GM19043 (cell line): Measurements from ENCODE around the gene ARL4C.
"Not testable (repeated sequence)": the region's sequence is repeated elsewhere in the genome, so short reads cannot be mapped to it uniquely, and the experiment has no call there.

Source experiments
- ATAC-seq: cut with Tn5 transposase; IDR thresholded peaks from one replicate; pipeline ENCODE4 v1.9.1; 2021; ENCODE audit warnings: low read depth; ENCODE audit not compliant: unreplicated experiment

The ARL4C gene

DNA sequence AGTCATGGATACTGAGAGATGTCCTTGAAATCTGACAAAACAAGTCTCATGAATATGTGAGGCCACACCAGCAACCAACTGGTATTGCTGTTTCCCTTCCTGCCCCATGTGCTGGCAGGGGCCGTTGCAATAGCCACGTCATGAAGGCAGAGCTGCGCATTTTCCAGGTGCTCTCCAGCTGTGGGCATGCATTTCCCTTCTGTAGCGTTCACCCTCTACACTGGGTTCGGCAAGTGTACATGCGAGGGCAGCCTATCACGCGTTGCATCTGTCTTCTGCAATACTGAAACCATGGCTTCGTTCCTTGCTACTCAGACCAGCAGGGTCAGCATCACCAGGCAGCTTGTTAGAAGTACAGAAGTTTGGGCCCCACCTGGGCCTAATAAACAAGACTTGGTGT, 17.4 kb downstream of the ARL4C start:
- no peak for ATAC-seq

DNA sequence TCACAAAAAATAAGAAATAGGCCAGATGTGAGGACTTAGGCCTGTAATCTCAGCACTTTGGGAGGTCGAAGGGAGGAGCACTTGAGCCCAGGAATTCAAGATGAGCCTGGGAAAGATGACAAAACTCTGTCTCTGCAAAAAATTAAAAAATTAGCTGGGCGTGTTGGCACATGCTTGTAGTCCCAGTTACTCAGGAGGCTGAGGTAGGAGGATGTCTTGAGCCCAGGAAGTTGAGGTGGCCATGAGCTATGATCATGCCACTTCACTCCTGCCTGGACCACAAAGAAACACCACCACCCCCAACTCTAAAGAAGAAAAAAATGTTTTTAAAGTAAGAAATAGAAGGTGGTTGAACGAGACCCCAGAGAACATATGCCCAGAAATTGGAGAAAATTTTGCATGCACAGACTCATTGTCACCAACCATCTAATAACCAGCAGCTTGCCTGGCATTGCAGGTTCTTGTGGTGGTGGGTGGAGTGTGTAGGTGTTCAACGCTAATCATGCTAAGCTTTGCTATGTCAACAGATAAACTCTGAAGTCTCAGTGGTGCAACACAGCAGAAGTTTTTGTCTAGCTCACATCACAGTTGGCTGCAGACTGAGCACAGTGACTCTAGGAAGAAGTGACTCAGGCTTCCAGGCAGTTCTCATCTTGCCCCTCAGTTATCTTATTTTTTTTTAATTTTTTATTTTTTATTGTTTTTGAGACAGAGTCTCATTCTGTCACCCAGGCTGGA, 18.6 kb downstream of the ARL4C start:
- ATAC-seq = no peak

DNA sequence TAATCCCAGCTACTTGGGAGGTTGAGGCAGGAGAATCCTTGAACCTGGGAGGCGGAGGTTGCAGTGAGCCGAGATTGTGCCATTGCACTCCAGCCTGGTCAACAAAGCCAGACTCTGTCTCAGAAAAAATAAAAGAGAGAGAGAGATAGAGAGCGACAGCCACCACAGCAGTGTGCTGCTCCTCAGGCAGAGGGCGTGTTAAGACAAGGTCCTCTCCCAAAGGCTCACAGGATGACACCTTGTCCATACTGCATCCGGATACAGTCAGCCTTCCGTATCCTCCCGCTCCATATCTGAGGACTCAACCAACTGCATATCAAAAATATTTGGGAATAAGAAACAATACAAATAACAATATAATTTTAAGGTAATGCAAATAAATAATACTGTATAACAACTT, 20.1 kb downstream of the ARL4C start:
- ATAC-seq = no peak

DNA sequence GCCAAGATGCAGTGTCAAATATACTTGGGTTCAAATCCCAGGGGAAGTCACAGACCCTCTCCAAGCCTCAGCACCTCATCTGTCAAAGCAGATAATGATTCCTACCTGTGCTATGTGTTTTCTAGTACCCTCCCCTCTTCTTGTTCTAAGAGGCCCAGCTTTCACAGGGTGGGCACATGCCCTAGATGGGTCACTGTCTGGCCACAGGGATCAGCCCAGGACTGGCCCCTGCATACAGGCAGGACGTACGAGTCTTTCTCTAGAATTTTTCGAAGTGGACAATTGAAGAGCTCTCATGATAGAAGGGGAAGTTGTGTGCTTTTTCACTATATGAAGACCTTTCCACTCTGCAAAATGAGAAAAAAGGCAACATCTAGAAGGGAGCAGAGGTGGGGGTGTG, 22.2 kb downstream of the ARL4C start:
- ATAC-seq = no peak

DNA sequence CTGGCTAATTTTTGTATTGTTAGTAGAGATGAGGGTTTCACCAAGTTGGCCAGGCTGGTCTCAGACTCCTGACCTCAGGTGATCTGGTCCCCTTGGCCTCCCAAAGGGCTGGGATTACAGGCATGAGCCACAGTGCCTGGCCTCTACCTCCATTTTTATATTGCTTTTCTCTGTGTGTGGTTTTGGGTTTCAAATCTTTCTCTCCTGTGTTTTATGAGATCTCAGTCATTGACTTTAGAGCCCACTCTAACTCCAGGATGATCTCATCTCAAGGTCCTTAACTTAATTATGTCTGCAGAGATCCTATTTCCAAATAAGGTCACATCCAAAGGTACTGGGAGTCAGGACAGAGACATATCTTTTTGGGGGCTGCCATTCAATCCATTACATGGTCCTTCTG, 24.7 kb downstream of the ARL4C start:
- ATAC-seq = no peak

DNA sequence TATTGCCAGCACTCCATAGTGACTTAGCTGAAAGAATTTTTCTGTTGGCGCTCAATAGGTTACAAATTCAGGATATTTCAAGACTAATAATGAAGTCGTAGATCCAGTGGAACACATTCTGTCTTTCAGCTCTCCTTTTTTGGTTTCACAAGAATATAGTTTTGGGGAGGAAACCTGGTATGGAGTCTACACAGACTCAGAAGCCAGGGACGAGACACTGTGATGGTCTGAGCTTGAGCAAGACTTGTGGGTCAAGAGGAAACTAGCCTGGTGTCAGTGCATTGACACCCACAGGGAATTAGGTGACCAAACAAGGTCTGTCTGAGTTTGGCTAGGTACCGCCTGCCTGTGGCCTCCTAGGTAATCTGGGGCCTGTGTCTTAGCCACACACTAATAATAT, 26.9 kb downstream of the ARL4C start:
- ATAC-seq = no peak

DNA sequence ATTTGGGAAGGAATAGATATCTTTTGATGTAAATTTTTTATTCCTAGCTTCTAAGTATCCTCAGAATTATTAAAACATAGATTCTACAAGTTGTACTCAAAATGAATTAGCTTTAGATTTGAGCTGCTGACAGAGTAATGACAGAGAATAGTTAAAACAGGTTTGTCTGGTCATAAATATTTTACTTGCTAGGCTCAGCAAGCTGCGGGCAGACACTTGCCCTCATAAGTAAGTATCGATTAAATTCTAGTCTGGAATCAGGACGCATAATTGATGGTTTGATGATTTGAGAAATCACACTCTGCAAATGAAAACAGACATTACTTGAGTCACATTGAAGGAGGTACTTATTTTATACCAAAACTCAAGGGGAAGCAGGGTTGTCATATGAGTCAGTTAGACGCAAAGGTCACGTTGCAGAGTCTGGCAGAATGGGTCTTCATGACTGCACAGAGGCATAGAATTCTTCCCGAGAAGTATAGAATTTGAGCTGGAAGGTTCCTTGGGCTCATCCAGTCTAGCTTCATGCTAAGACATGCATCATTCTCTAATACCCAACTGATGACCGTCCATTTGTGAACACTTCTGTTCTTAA, 27.5 kb downstream of the ARL4C start:
- ATAC-seq = no peak

DNA sequence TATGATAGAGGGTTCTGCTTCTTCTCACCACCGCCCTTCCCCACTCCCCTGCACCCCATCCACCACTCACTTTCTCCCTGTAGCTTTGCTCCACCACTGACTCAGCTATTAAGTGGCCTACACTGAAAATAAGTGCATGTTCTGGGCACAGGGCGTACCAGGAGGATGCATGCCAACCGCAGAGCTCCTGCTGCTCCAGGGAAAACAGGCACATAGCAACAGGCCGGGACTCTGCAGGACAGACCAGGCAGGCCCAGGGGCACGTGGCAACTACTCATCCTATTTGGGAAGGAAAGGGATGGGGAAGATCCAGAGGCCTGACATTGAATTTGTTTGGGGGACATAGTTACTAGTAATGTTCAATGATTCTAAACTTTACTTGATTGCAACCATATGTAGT, 28.4 kb downstream of the ARL4C start:
- no peak for ATAC-seq

DNA sequence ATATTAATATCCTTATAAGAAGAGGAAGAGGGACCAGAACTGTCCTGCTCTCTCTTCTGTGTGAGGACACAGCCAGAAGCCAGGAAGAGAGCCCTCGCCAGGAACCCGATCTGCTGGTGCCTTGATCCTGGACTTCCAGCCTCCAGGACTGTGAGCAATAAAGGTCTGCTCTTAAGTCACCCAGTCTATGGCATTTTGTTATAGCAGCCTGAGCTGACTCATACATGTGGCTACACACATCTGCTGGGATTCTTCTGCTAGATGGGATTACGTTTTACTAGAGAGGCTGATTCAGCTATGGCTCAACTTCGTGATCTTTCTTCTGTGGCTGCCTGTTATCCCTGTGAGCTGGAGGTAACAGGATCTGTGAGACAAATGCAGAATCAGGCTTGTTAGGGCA, 29.6 kb downstream of the ARL4C start:
- ATAC-seq = no peak

DNA sequence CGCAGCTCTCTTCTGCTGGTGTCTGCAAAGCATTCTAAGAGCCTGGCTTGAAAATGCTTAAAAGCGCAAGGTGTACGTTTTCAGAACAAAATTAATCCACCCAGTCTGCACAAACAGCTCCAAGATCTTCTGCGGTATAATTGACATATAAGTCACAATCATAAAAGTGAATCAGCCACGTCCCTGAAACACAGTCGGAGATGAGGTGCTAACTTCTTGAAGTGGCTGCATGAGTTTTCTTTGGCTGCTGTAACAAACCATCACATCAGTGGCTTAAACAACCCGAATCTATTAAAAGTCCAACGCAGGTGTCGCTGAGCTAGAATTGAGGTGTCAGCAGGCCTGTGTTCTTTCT, 32.6 kb downstream of the ARL4C start:
- ATAC-seq = no peak

DNA sequence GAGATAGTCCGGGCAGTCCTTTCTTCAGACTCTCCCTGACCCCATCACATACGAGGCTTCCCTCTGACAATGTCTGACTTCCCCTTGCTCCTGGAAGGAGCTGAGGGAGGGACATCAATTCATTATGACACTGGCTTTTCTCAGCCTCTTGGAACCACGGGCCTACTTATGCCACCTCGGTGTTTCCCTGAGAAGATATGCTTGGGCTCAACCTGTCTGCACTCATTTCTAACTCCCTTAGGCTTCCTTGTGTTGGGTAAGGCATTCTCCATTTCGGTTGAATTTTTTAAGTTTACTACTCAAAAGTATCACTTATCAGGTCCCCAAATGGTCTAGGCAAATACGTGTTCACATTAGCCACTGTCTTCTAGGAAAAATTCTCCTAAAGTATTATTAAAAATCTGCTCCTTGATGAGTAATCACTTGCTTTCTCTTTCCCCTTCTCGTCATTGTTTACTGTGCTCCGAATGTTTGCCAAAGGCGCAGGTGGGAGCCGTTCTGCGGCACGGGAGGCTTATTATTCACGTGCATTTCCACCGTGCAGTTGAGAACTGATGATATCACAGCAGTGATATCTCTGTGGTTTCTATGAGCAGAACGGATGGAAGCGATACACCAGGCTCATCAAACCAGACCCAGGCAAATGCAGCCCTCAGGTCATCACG, 33.1 kb downstream of the ARL4C start:
- ATAC-seq = no peak

DNA sequence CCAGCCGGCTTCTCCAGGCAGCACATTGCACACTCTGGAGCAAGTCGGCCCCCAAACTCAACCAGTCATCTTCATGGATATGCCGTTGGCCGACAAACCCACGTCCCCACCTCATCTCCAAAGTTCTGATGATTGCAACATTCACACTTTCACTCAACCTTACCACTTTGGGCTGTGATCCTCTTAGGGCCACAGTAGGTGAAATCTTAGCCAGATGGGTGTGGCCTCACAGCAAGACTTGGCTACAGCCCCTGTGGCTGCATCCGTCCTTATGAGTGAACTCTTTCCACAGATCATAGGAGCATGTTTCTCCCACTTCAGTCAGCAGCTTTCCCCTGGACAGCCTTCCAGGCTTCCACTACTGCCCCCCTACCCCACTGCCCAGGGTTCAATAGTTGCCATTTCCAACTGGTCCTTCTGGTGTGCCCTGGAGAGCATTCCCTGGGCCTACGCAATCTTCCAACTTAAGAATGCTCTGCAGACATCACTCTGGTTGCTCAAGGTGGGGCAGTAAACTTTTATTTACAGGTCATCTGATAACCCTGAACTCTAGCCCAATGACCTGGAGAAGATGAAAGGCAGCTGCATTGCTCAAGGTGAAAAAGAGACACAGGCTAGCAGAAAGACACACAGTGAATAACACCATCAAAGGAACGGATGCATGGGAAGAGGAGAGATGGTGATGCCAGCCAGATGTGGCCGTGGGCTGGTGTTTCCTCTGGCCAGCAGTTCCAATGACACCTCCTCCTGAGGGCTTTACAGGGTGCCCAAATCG, 34.5 kb downstream of the ARL4C start:
- ATAC-seq = no peak

DNA sequence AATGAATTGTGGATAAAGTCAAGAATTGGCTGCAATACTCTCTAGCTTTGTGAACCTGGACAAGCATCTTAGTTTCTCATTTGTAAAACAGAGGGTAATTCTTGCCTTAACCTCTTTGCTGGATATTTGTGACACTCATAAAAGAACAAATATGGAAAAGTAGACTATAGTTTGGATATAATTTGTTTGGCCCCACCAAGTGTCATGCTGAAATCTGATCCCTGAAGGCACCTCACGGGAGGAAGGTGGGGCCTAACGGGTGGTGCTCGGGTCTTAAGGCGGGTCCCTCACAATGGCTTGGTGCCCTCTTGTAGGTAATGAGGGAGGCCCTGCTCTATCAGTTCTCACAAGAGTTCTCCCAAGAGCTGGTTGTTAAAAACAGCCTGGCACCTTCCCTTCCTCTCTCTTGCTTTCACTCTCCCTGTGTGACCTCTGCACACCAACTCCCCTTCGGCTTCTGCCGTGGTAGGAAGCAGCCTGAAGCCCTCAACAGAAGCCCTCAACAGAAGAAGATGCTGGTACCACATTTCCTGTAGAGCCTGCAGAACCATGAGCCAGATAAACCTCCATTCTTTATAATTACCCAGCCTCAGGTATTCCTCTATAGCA, 37.4 kb downstream of the ARL4C start:
- no peak for ATAC-seq

DNA sequence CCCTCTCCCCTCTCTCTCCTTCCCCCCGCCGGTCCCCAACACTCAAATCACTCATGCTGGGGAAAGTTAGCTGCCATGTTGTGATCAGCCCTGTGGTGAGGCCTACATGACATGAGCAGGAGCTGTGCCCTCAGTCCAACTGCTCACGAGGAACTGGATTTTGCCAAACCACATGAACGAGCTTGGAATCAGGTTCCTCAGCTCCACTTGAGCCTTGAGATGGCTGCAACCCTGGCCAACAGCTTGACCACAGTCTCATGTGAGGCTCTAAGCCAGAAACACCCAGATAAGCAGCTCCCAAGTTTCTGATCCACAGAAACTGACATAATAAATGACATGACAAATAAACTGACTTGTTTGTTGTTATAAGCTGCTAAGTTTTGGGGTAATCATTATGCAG, 38.4 kb downstream of the ARL4C start:
- ATAC-seq = no peak

DNA sequence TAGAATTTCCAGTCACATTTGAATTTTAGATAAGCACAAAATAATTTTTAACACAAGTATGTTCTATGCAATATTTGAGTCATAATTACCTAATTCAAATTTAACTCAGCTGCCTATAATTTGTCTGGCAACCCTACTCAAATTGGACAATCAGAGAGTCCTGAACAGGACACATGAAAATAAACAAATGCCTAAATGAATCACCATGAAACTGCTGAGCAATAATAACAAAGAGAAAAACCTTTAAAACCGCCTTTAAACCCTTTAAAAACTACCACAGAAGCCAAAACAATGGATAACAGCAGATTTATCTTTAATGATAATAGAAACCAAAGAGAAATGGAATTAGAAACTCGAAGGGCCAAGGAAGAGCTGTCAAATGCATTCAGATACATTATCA, 39.5 kb downstream of the ARL4C start:
- ATAC-seq = no peak

DNA sequence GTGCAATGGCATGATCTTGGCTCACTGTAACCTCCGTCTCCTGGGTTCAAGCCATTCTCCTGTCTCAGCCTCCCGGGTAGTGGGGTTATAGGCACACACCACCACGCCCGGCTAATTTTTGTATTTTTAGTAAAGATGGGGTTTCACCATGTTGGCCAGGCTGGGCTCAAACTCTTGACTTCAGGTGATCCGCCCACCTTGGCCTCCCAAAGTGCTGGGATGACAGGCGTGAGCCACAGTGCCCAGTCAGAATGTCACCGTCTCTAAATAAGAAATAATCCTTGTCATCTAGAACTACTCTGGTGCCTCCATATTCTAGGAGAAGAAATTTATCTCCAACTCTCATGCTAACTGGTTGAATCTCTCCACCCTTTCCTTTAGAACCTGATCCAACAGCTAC, 41.6 kb downstream of the ARL4C start:
- ATAC-seq = not testable (repeated sequence)

DNA sequence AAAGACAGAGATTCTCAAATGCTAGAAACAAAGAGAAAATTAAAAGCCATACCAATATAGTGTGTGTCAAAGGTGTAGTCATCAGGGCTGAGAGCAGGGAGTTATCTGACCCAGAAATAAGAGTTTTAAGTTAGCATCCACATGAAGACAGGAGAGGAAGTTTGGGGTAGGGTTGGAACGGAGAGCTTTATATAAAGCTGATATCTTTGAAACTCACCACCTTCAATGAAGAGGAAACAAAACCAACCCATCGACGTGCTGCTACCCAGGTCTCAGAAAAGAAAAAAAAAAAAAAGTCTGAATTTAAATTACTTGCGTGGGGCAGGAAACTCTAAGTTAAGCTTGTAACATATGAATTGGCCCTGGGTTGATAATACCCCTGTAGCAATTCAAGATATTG, 42.4 kb downstream of the ARL4C start:
- no peak for ATAC-seq

DNA sequence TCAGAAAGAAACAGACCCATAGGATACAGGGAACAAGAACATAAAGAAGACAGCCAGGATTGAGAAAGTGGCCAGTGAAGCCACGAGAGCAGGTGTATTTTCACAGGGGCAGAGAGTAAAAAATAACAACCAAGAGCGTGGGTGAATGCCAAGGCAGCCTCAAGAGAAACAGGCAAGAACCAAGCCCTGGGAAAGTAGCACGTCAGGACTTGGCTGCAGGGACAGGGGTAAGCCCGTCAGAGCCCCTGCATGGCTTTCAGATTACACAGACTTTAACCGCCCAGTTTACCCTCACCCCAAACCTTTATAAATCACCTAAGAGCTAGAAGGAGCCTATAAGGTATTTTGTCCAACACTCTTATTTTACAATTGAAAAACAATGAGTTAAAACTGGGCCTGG, 43.7 kb downstream of the ARL4C start:
- no peak for ATAC-seq

DNA sequence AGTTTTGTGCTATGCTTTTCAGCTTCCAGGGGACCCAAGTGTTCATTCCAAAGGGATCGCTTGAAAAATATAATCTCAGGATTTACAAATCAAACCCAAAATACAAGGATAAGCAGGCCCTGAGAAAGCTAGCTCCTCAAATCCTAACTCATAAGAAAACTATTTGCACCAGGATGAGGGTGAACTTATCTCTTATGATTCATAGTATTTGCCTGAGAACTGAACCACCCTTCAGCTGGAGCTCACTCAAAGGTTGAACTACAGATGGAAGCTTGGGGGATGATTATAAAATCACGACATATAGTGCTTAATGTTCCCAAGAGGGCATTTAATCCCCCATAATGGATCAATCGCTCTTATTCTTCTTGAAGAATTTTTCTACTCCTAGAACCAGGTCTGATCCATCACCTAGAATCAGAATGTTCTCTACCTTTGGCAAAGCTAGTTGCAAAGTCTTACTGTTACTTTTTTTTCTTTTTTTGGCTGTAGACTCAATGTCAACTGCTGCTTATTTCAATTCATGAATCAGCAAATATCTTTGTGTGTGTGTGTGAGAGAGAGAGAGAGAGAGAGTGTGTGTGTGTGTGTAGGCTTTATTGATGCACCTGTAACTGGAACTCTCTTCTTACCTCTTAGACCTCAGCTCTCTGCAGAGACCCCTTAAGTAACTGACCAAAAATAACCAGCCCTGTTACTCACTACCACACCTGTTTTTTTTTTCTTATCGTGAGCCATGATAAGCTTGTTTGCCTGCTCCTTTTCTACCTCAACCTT, 44.8 kb downstream of the ARL4C start:
- no peak for ATAC-seq

DNA sequence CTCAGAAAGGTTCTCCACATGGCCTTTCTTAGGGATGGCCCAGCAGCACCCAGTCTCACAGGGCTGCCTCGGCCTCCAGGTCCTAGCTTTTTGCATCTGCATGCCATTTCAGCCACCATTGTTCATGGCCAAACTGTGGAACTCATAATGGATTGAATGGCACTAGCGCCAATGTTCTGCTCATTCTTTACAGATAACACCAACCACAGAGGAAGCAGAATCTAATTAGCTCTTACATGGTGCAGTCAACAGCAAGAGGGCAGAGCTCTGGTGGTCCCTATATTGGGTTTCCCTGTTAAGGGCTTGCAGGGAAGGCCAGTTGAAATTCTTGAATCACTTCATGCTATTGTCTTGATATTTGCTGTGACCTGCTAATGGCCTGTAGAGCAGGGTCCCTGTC, 45.6 kb downstream of the ARL4C start:
- no peak for ATAC-seq
